HepG2 (cell line): ENCODE measurements around the gene BUB1B. TPM values are rescaled to one million over a fixed set of nuclear protein-coding genes. Genes with fewer than 3 reads are reported as not detected.

Source experiments
- ATAC-seq: fragments of 200-7000 bp; cut with Tn5 transposase; 3 replicates; pipeline ENCODE4 v1.9.1; 2020; ENCODE audit warnings: mild to moderate bottlenecking, moderate library complexity
- BruUV-seq: library from RNA; stranded (reverse); fragments of 400-500 nt; replicated peaks from 2 replicates; lab custom pipeline; 2021; lab: Mats Ljungman, UMichigan
- CTCF ChIA-PET: fragments of 300-600 bp; formaldehyde crosslinking; extraction: SDS; loops from one replicate; lab custom pipeline; 2021; ENCODE audit warnings: low total read pairs, inconsistent platforms, low intra/inter-chr PET ratio; lab: Yijun Ruan, JAX
- POLR2A ChIA-PET: fragments of 350-600 bp; sonication (Branson Sonifier 250); formaldehyde crosslinking; loops from one replicate; lab custom pipeline; 2020; ENCODE audit warnings: antibody characterized with exemption, inconsistent platforms; lab: Yijun Ruan, JAX
- DNase-seq: peaks from one replicate; pipeline ENCODE4 v3.0.0-alpha.2; 2015; ENCODE audit warnings: low spot score
- FAIRE-seq: peaks from 3 replicates; lab custom pipeline; 2011; peaks lifted over from hg19 to GRCh38; lab: Jason Lieb, UNC
- H2AFZ ChIP-seq: one replicate; pipeline ENCODE4 v1.6.1; 2011; ENCODE audit warnings: low read length, inconsistent platforms
- H3K27ac ChIP-seq: fragments of 300-600 bp; 3 replicates; pipeline ENCODE4 v1.8.0; 2011; ENCODE audit warnings: mixed run types, mild to moderate bottlenecking, mixed read lengths, low read length, inconsistent platforms; ENCODE audit not compliant: insufficient read depth; ENCODE audit errors: extremely low read length
- H3K27me3 ChIP-seq, 2 experiments: fragments of 200-600 bp in 1 of 2; 2 replicates in 1 of 2; 3 replicates in 1 of 2; pipeline versions ENCODE4 v1.6.0 to v1.8.0; 2011; ENCODE audit warnings: low read length in 2 of 2, mild to moderate bottlenecking in 2 of 2, moderate library complexity in 2 of 2, inconsistent platforms in 1 of 2; ENCODE audit not compliant: insufficient read depth in 2 of 2, control insufficient read depth in 1 of 2
- H3K36me3 ChIP-seq, 2 experiments: fragments of 200-600 bp in 1 of 2; replicated peaks in 1 of 2; 2 replicates in 1 of 2; 3 replicates in 1 of 2; pipeline versions ENCODE4 v1.5.1 to v1.8.0; 2011; ENCODE audit warnings: low read length in 2 of 2, inconsistent platforms in 1 of 2; ENCODE audit not compliant: insufficient read depth in 2 of 2, control insufficient read depth in 1 of 2
- H3K4me1 ChIP-seq: 2 replicates; pipeline ENCODE4 v1.5.1; 2012; ENCODE audit warnings: low read length, inconsistent platforms; ENCODE audit not compliant: insufficient read depth
- H3K4me2 ChIP-seq: 2 replicates; pipeline ENCODE4 v1.6.0; 2011; ENCODE audit warnings: low read depth, low read length, inconsistent platforms
- H3K4me3 ChIP-seq, 3 experiments: fragments of 200-600 bp in 1 of 3; sonication (generic), shearing (Covaris generic) in 1 of 3; replicated peaks in 1 of 3; 2 replicates each; pipeline ENCODE4 v1.5.1; 2011 to 2016; ENCODE audit warnings: low read length in 3 of 3, inconsistent platforms in 2 of 3, low read depth in 2 of 3, mild to moderate bottlenecking in 2 of 3, control low read depth in 1 of 3, mixed read lengths in 1 of 3; ENCODE audit not compliant: insufficient read depth in 1 of 3
- H3K79me2 ChIP-seq: one replicate; pipeline ENCODE4 v1.6.1; 2011; ENCODE audit warnings: low read length, inconsistent platforms; ENCODE audit not compliant: insufficient read depth
- H3K9ac ChIP-seq: 2 replicates; pipeline ENCODE4 v1.6.0; 2011; ENCODE audit warnings: mild to moderate bottlenecking, low read depth, low read length, inconsistent platforms; ENCODE audit not compliant: insufficient read depth
- H3K9me3 ChIP-seq: 2 replicates; pipeline ENCODE4 v1.5.1; 2012; ENCODE audit warnings: mild to moderate bottlenecking, low read length
- H4K20me1 ChIP-seq: 2 replicates; pipeline ENCODE4 v1.6.0; 2011; ENCODE audit warnings: inconsistent platforms, mild to moderate bottlenecking, low read length, moderate library complexity; ENCODE audit not compliant: insufficient read depth
- GABPB1 ChIP-seq: IDR thresholded peaks from 2 replicates; pipeline ENCODE4 v1.6.1; 2016; ENCODE audit warnings: mild to moderate bottlenecking, missing genetic modification reagents, moderate library complexity, missing compliant biosample characterization
- MIXL1 ChIP-seq: IDR thresholded peaks from 2 replicates; pipeline ENCODE4 v1.6.1; 2016
- NAIF1 ChIP-seq: sonication (generic); formaldehyde crosslinking; IDR thresholded peaks from 2 replicates; pipeline ENCODE4 v1.5.0; 2020; ENCODE audit warnings: mild to moderate bottlenecking, missing genetic modification reagents, borderline replicate concordance
- NR2C2 ChIP-seq: sonication (generic); formaldehyde crosslinking; IDR thresholded peaks from 2 replicates; pipeline ENCODE4 v1.4.0; 2020; ENCODE audit warnings: missing genetic modification reagents, mild to moderate bottlenecking, moderate library complexity, borderline replicate concordance
- NRL ChIP-seq: sonication (generic); formaldehyde crosslinking; IDR thresholded peaks from 2 replicates; pipeline ENCODE4 v1.5.0; 2020; ENCODE audit warnings: missing genetic modification reagents, mild to moderate bottlenecking, moderate library complexity, borderline replicate concordance
- TGIF2 ChIP-seq: IDR thresholded peaks from 2 replicates; pipeline ENCODE4 v1.6.1; 2016; ENCODE audit warnings: control low read depth, missing compliant biosample characterization
- U2AF1 ChIP-seq: fragments of 200-400 bp; formaldehyde crosslinking; optimal IDR thresholded peaks from 2 replicates; pipeline ENCODE3; 2017; ENCODE audit warnings: mild to moderate bottlenecking, low read depth, low read length
- U2AF2 ChIP-seq: fragments of 200-400 bp; formaldehyde crosslinking; IDR thresholded peaks from 2 replicates; pipeline ENCODE4 v1.6.1; 2017; ENCODE audit warnings: low read depth, mild to moderate bottlenecking, low read length
- ZFAT ChIP-seq: sonication (generic); formaldehyde crosslinking; conservative IDR thresholded peaks from 2 replicates; pipeline ENCODE4 v1.8.1; 2023; ENCODE audit warnings: missing genetic modification reagents, inconsistent platforms
- ZFY ChIP-seq: sonication (generic); formaldehyde crosslinking; IDR thresholded peaks from 2 replicates; pipeline ENCODE4 v1.4.0; 2020; ENCODE audit warnings: missing genetic modification reagents
- ZIK1 ChIP-seq: sonication (generic); formaldehyde crosslinking; IDR thresholded peaks from 2 replicates; pipeline ENCODE4 v1.5.0; 2020; ENCODE audit warnings: mild to moderate bottlenecking, low read depth, missing genetic modification reagents, borderline replicate concordance
- ZNF180 ChIP-seq: sonication (generic); formaldehyde crosslinking; IDR thresholded peaks from 2 replicates; pipeline ENCODE4 v1.4.0; 2020; ENCODE audit warnings: low read depth, missing genetic modification reagents, borderline replicate concordance
- ZNF205 ChIP-seq: IDR thresholded peaks from 2 replicates; pipeline ENCODE4 v1.6.1; 2018; ENCODE audit warnings: missing biosample characterization, missing genetic modification reagents
- ZNF598 ChIP-seq: sonication (generic); formaldehyde crosslinking; IDR thresholded peaks from 2 replicates; pipeline ENCODE4 v1.5.1; 2020; ENCODE audit warnings: mild to moderate bottlenecking, missing genetic modification reagents, borderline replicate concordance
- ZNF772 ChIP-seq: sonication (generic); formaldehyde crosslinking; IDR thresholded peaks from 2 replicates; pipeline ENCODE4 v1.5.0; 2020; ENCODE audit warnings: mild to moderate bottlenecking, missing genetic modification reagents
- WGBS: methylation state at CpG from one replicate; pipeline ENCODE4 v1.1.6; 2017; ENCODE audit warnings: low lambda C conversion rate; 5-methylcytosine and 5-hydroxymethylcytosine counted together
- in situ Hi-C: cut with HindIII; loops from 2 replicates; pipeline ENCODE4 v1.10.0; 2017; ENCODE audit warnings: low pct_unique_long_range_greater_than_20kb; ENCODE audit not compliant: extremely low pct_ligation_motif_present
- intact Hi-C: fragments of 100-400 bp; cut with micrococcal nuclease; formaldehyde crosslinking; loops from one replicate; pipeline ENCODE4 v1.10.0; 2022; ENCODE audit not compliant: unreplicated experiment
- polyA plus RNA-seq, 8 experiments: library from polyadenylated mRNA; depleted of rRNA in 3 of 8; stranded (reverse) in 7 of 8; unstranded in 1 of 8; fragments of >200 nt; fragmentation: Illumina TruSeq in 4 of 8; extraction: Trizol in 4 of 8; gene quantifications; 2 replicates each; pipeline versions ENCODE4 v1.2.1 to v1.2.3, GENCODE V29; 2011 to 2016; ENCODE audit warnings: low read depth in 4 of 8, missing spikeins in 1 of 8, mixed read lengths in 1 of 8; ENCODE audit not compliant: insufficient read depth in 1 of 8
- total RNA-seq, 5 experiments: library from RNA; depleted of rRNA; stranded (reverse); fragments of >200 nt; fragmentation: Illumina TruSeq; extraction: Trizol; gene quantifications; 2 replicates each; pipeline ENCODE4 v1.2.3, GENCODE V29; 2016; ENCODE audit warnings: low read depth in 1 of 5
- TF ChIP-seq, protein P1 (sequence below): sonication (generic); formaldehyde crosslinking; IDR thresholded peaks from 2 replicates; pipeline ENCODE4 v1.4.0; 2020; ENCODE audit warnings: mild to moderate bottlenecking, missing genetic modification reagents, borderline replicate concordance
- TF ChIP-seq, protein P2 (sequence below): IDR thresholded peaks from 2 replicates; pipeline ENCODE4 v1.6.1; 2016

Gene BUB1B
- total and polyA plus RNA-seq, 2 of the 13 experiments (the other 11 are each of a cell fraction or from before 2014, with no cell fraction given): 26.2 to 63.5 TPM

DNA sequence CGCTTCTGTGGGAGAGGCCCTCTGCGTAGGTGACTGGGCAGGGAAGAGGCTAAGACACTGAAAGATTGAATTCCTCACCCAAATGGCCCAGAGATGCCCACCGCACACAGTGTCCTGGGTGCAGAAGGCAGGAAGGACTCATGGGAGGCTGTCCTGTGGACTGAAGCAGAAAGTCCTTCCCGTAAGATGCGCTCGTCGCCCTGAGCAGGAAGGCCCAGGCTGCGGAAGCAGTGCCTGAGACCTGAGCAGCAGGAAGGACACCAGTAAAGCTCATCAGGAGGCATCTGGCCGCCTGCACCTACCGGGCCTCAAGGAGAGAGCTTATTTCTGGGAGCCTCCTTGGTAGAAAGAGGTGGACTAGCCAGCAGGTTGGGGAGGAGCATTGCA, 81.3 kb downstream of the BUB1B start:
- TF ChIP-seq U2AF1 (no peak), ZNF772 (CRISPR knock-in tag) (no peak), ZNF205 (CRISPR knock-in tag) (no peak), NAIF1 (CRISPR knock-in tag) (no peak), TGIF2 (no peak), ZNF180 (CRISPR knock-in tag) (no peak), NR2C2 (CRISPR knock-in tag) (no peak), ZFAT (CRISPR knock-in tag) (no peak), ZNF598 (no peak), GABPB1 (CRISPR knock-in tag) (no peak), ZFY (CRISPR knock-in tag) (no peak), U2AF2 (no peak), NRL (CRISPR knock-in tag) (no peak), ZIK1 (CRISPR knock-in tag) (no peak), MIXL1 (no peak)
- TF ChIP-seq, protein P1, sequence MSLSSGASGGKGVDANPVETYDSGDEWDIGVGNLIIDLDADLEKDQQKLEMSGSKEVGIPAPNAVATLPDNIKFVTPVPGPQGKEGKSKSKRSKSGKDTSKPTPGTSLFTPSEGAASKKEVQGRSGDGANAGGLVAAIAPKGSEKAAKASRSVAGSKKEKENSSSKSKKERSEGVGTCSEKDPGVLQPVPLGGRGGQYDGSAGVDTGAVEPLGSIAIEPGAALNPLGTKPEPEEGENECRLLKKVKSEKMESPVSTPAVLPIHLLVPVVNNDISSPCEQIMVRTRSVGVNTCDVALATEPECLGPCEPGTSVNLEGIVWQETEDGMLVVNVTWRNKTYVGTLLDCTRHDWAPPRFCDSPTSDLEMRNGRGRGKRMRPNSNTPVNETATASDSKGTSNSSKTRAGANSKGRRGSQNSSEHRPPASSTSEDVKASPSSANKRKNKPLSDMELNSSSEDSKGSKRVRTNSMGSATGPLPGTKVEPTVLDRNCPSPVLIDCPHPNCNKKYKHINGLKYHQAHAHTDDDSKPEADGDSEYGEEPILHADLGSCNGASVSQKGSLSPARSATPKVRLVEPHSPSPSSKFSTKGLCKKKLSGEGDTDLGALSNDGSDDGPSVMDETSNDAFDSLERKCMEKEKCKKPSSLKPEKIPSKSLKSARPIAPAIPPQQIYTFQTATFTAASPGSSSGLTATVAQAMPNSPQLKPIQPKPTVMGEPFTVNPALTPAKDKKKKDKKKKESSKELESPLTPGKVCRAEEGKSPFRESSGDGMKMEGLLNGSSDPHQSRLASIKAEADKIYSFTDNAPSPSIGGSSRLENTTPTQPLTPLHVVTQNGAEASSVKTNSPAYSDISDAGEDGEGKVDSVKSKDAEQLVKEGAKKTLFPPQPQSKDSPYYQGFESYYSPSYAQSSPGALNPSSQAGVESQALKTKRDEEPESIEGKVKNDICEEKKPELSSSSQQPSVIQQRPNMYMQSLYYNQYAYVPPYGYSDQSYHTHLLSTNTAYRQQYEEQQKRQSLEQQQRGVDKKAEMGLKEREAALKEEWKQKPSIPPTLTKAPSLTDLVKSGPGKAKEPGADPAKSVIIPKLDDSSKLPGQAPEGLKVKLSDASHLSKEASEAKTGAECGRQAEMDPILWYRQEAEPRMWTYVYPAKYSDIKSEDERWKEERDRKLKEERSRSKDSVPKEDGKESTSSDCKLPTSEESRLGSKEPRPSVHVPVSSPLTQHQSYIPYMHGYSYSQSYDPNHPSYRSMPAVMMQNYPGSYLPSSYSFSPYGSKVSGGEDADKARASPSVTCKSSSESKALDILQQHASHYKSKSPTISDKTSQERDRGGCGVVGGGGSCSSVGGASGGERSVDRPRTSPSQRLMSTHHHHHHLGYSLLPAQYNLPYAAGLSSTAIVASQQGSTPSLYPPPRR (CRISPR knock-in tag): no peak
- TF ChIP-seq, protein P2, sequence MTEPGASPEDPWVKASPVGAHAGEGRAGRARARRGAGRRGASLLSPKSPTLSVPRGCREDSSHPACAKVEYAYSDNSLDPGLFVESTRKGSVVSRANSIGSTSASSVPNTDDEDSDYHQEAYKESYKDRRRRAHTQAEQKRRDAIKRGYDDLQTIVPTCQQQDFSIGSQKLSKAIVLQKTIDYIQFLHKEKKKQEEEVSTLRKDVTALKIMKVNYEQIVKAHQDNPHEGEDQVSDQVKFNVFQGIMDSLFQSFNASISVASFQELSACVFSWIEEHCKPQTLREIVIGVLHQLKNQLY (CRISPR knock-in tag): no peak
- no peak for FAIRE-seq
- no peak overlapping the region for H3K4me2 ChIP-seq
- no peak for ATAC-seq
- H3K4me1 ChIP-seq: peaks cover 35% of the 10 kb centered on the region
- no peaks in the 10 kb centered on the region for H3K36me3 ChIP-seq
- 48% methylated on average over 4 of the region's 10 CpGs for WGBS
- no peaks in the 10 kb centered on the region for H3K79me2 ChIP-seq
- H3K27ac ChIP-seq: no peak overlapping the region
- H3K9ac ChIP-seq: no peak overlapping the region
- H2AFZ ChIP-seq: no peak overlapping the region
- H3K9me3 ChIP-seq: no peaks in the 10 kb centered on the region
- no peak for DNase-seq
- intact Hi-C loops (no loop called here), in situ Hi-C loops (no loop called here)
- no TSS peak for BruUV-seq
- no peaks in the 10 kb centered on the region for H4K20me1 ChIP-seq
- ChIA-PET POLR2A (no interaction called here), CTCF (no interaction called here)
- peaks cover 9 to 58% of the 10 kb centered on the region in 2 experiments; a peak in 4 of 5 replicates for H3K27me3 ChIP-seq
- no peak overlapping the region for H3K4me3 ChIP-seq
